Esophagus (tissue), 2 donors: Measurements from ENCODE around the gene MIAT. TPM values are rescaled to one million over a fixed set of nuclear protein-coding genes. Genes with fewer than 3 reads are reported as not detected.

Experiments used
- H3K27ac ChIP-seq, 2 donors: one replicate each; pipeline ENCODE4 v1.5.1; 2013; ENCODE audit warnings: low read depth in 2 of 2, mild to moderate bottlenecking in 2 of 2, inconsistent platforms in 1 of 2, low read length in 1 of 2, moderate library complexity in 1 of 2
- H3K27me3 ChIP-seq, 2 donors: one replicate each; pipeline ENCODE4 v1.6.1; 2013; ENCODE audit warnings: low read length in 2 of 2, control low read depth in 1 of 2, mild to moderate bottlenecking in 1 of 2; ENCODE audit not compliant: insufficient read depth in 2 of 2, control insufficient read depth in 1 of 2
- H3K36me3 ChIP-seq, 2 donors: one replicate each; pipeline ENCODE4 v1.6.1; 2013; ENCODE audit warnings: low read length in 1 of 2; ENCODE audit not compliant: control insufficient read depth in 2 of 2, insufficient read depth in 2 of 2
- H3K4me1 ChIP-seq, 2 donors: one replicate each; pipeline ENCODE4 v1.6.1; 2013; ENCODE audit warnings: low read length in 1 of 2; ENCODE audit not compliant: control insufficient read depth in 2 of 2, insufficient read depth in 2 of 2
- H3K4me3 ChIP-seq, 2 donors: one replicate each; pipeline ENCODE4 v1.5.1; 2013; ENCODE audit warnings: low read length in 2 of 2, mild to moderate bottlenecking in 2 of 2, low read depth in 1 of 2, moderate library complexity in 1 of 2
- H3K9me3 ChIP-seq, 2 donors: one replicate each; pipeline ENCODE4 v1.6.1; 2013; ENCODE audit warnings: mild to moderate bottlenecking in 2 of 2, low read depth in 1 of 2, low read length in 1 of 2, moderate library complexity in 1 of 2; ENCODE audit not compliant: control insufficient read depth in 2 of 2, insufficient read depth in 1 of 2
- WGBS, 2 donors: extraction: QIAGEN DNeasy Blood & Tissue Kit; methylation state at CpG; one replicate each; pipeline ENCODE4 v1.1.7; 2013; 5-methylcytosine and 5-hydroxymethylcytosine counted together
- polyA plus RNA-seq, 2 donors: library from polyadenylated mRNA; stranded (reverse); fragments of 200-250 nt; gene quantifications; one replicate each; pipeline ENCODE4 v1.2.3, GENCODE V29; 2013
- donor health status: healthy with polysubstance abuse.
- donor health status: Bipolar disorder and iron deficiency.

Gene MIAT
- polyA plus RNA-seq, 2 donors = 0.49 to 0.55 TPM

DNA sequence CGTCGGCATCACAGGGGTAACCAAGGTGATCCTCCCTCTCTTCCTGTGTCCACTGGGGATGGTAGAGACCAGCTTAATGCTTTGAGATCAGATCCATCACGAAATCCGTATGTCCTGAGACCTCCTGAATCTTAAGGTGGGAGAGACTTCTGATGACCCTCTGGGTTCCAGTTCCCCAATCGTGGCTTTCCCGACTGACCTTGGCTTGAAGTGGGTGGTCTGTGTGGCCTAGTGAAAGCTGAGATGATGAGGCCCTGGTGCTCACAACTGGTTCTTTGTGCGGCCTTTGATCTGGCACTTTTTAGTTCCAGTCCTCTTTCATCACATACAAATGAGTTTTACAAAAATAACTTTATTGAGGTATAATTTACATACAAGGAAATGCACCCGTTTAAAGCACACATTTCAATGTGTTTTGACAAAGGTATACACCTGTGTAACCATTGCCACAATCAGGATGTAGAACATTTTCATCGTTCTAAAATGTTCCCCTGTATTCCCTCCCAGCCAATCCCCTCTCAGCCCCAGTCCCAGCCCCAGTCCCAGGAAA is 6.1 kb downstream of the MIAT start:
- Histone ChIP-seq H3K4me1 (peaks cover 0 to 4% of the 10 kb centered on the region in 2 donors), H3K27me3 (no peaks in the 10 kb centered on the region), H3K4me3 (no peak overlapping the region), H3K36me3 (no peaks in the 10 kb centered on the region), H3K27ac (no peak overlapping the region), H3K9me3 (no peaks in the 10 kb centered on the region)
- WGBS, 2 donors = 78 to 81% methylated on average over 9 of the region's 9 CpGs

- 27 to 28% methylated on average over 4 of the region's 4 CpGs for WGBS, 2 donors
Measured at GRCh38 chr22:26665813-26666231, 8.4 kb downstream of the MIAT start.

GRCh38 chr22:26667140-26667539 is 9.8 kb downstream of the MIAT start:
- Histone ChIP-seq H3K9me3 (no peaks in the 10 kb centered on the region), H3K27ac (no peak overlapping the region), H3K4me3 (no peak overlapping the region), H3K36me3 (no peaks in the 10 kb centered on the region), H3K27me3 (no peaks in the 10 kb centered on the region), H3K4me1 (peaks cover 2 to 11% of the 10 kb centered on the region in 2 donors)
- WGBS, 2 donors = 77 to 80% methylated on average over 13 of the region's 13 CpGs

More at GRCh38 chr22:26665813-26666231, 8.4 kb downstream of the MIAT start:
- no peak overlapping the region for H3K27ac ChIP-seq
- no peaks in the 10 kb centered on the region for H3K36me3 ChIP-seq
- H3K4me1 ChIP-seq = no peaks in the 10 kb centered on the region
- no peak overlapping the region for H3K4me3 ChIP-seq
- H3K27me3 ChIP-seq = no peaks in the 10 kb centered on the region
- no peaks in the 10 kb centered on the region for H3K9me3 ChIP-seq

DNA sequence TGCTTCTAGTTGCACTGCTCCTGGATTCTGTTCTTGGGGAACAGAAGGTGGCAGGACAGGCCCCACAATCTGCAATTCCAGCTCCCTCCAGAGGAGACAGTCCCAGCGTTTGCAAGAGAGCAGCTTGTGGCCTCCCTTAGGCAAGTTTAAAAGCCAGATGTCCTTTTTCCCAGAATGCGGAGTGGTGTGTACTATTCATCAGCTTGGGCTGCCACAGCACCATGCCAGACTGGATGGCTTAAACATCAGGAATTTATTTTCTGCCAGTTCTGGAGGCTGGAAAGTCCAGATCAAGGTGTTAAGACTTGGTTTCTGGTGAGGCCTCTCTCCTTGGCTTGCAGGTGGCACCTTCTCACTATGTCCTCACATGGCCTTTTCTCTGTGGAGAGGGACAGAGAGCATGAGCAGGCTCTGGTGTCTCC is 11.7 kb downstream of the MIAT start:
- peaks cover 3 to 14% of the 10 kb centered on the region in 2 donors for H3K4me1 ChIP-seq
- no peaks in the 10 kb centered on the region for H3K36me3 ChIP-seq
- H3K4me3 ChIP-seq = no peak overlapping the region
- no peaks in the 10 kb centered on the region for H3K9me3 ChIP-seq
- 49 to 57% methylated on average over 2 of the region's 2 CpGs for WGBS, 2 donors
- H3K27me3 ChIP-seq = no peaks in the 10 kb centered on the region
- H3K27ac ChIP-seq = no peak overlapping the region

GRCh38 chr22:26670459-26670858 is 13.1 kb downstream of the MIAT start:
- H3K27ac ChIP-seq = no peak overlapping the region
- no peaks in the 10 kb centered on the region for H3K27me3 ChIP-seq
- WGBS, 2 donors = 78 to 85% methylated on average over 4 of the region's 4 CpGs
- no peak overlapping the region for H3K4me3 ChIP-seq
- no peaks in the 10 kb centered on the region for H3K9me3 ChIP-seq
- no peaks in the 10 kb centered on the region for H3K36me3 ChIP-seq
- H3K4me1 ChIP-seq = peaks cover 7 to 24% of the 10 kb centered on the region in 2 donors

DNA sequence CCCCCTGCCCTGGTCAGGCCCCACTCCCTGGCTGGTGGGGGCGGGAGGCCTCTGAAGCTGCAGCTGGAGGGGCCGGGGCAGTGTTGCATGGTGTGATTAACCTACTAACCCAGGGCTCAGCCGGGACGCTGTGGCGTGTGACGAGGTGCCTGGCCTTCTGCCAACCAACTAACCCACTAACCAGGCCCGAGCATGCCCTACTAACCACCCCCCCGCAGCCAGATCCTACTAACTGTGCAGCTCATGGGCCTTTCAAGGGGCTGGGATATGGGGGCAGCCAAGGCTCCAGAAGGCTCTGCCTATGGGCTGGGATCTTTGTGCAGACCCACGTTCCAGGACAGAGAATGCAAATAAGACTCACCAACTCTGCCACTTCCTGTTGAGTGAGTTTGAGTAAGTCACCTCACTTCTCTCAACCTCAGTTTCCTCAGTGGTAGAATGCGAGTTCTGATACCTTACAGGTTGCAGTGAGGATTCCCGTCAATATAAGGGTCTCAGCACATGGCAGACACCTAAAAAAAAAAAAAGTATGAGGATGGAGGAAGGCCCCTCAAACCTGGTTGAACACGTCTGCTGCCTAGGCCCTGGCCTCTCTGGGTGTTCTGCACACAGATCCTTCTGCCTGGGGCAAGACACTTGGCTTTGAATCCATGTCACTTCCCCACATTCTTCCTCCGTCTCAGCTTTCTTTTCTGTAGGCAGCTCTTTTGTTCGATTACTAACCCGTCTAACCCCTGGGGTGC is 14.1 kb downstream of the MIAT start:
- Histone ChIP-seq H3K4me3 (no peak overlapping the region), H3K27me3 (no peaks in the 10 kb centered on the region), H3K9me3 (no peaks in the 10 kb centered on the region), H3K27ac (peak overlapping the region; percentile 97 to 99), H3K36me3 (no peaks in the 10 kb centered on the region), H3K4me1 (peaks cover 7 to 24% of the 10 kb centered on the region in 2 donors)
- WGBS, 2 donors = 53 to 64% methylated on average over 15 of the region's 15 CpGs

DNA sequence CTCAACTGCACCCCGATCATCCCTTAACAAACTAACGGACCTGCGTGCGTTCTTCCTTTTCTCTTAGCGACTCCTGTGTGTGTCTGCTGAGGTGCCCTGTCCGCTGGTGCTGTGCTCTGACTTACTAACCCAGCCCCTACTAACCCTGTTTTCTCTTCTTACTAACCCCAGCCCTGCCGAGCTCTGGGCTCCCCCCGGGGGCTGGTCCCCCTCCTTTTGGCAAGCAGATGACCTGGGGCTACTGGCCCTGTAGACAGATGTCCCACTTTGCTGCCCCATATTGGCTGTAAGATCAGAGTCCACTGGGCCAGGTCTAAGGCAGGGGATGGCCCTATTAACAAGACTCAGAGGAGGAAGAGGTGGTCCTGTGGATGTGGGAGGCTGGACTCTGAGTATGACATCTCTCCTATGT is 14.7 kb downstream of the MIAT start:
- Histone ChIP-seq H3K4me1 (peaks cover 7 to 24% of the 10 kb centered on the region in 2 donors), H3K4me3 (no peak overlapping the region), H3K36me3 (no peaks in the 10 kb centered on the region), H3K27ac (peak overlapping the region; percentile 97 to 99), H3K27me3 (no peaks in the 10 kb centered on the region), H3K9me3 (no peaks in the 10 kb centered on the region)
- WGBS, 2 donors = 74 to 76% methylated on average over 8 of the region's 8 CpGs

DNA sequence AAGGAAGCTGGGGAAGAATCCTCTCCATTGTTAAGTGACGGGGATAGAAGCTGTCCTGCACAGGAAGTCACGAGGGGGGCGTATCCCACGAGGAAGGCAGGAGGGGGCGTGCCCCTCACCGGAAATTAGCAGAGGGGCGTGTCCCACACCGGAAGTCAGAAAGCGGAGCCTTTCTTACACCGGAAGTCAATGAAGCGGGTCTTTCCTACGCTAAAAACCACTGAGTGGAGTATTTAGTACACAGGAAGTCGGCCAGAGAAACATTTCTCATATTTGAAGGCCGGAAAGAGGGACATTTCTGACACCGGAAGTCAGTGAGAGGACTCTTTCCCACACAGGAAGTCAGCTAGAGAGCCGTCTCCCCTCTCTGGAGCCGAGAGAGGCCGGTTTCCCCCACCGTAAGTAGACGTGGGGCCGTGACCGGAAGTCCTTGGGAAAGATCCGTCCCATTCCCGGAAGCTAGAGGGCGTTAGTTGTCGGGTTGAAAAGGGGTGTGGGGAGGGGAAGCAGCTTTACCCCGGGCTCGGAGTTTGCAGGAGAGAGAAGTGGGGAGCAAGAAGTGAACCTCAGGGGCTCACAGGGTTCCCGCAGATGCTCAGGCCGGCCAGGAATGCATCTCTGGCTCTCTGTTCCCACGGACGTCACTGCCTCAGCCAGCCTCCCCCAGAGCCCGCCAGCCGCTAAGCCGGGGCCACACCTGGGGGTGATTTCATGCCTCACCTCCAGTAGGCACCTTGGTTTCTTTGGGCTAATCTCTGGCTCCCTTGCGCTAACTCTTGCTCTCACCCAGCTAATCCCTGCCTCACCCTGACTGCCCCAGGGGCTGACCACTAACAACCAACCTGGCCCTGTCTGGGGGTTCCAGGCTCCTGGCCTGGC is 15.4 kb downstream of the MIAT start:
- Histone ChIP-seq H3K27ac (peak overlapping the region; percentile 97 to 99), H3K36me3 (no peaks in the 10 kb centered on the region), H3K27me3 (no peaks in the 10 kb centered on the region), H3K4me1 (peaks cover 7 to 24% of the 10 kb centered on the region in 2 donors), H3K9me3 (no peaks in the 10 kb centered on the region), H3K4me3 (peak overlapping the region; percentile 67 to 68)
- 0% methylated on average over 34 to 36 of the region's 36 CpGs for WGBS, 2 donors

DNA sequence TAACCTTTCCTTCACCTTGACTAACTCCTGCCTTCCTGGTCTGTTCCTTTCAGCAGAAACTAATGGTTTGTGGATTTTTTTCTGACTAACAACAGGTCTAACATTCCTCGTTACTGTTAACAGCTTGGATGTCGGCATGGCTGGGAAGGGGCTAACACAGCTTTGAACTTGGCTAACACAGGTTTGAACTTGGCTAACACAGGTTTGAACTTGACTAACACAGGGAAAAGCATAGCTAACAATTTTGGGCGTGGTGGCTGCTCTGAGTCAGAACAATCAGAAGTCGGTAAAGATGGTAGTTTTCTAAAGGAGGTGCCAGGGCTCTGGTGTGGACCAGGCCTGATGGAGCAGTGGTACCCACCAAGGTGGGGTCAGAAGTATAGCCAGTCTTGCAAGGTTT is 16.1 kb downstream of the MIAT start:
- peak overlapping the region; percentile 67 to 68 for H3K4me3 ChIP-seq
- peaks cover 7 to 24% of the 10 kb centered on the region in 2 donors for H3K4me1 ChIP-seq
- no peaks in the 10 kb centered on the region for H3K36me3 ChIP-seq
- WGBS, 2 donors = 16 to 22% methylated on average over 4 of the region's 4 CpGs
- H3K27me3 ChIP-seq = no peaks in the 10 kb centered on the region
- no peaks in the 10 kb centered on the region for H3K9me3 ChIP-seq
- H3K27ac ChIP-seq = peak overlapping the region; percentile 97 to 99
